Measurements from ENCODE around the gene NAAA. TPM values are rescaled to one million over a fixed set of nuclear protein-coding genes. Genes with fewer than 3 reads are reported as not detected.

NAAA gene
- total and polyA plus RNA-seq, 2 of the 4 experiments (the other 2 are of a cell fraction): 17.6 to 26.4 TPM

DNA sequence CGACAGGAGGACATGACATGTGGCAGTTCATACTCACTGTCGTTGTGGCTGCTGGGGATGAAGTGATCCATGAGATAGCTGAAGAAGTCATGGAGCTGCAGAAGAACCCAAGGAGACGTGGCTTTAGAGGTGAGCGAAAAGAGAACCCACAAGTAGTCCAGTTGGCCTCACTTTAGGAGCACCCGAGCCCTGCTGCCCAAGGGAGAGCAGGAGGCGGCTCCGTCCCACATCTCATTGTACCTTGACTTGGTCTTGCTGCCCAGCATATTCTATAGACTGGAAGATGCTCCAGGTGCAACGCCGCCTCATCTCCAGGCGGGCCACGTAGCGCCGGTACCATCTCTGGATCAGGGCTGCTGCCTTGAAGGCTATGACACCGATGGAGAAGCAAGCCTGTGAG, 49.2 kb downstream of the NAAA start:
- intact Hi-C loops (cut with micrococcal nuclease) (loop anchor here (10.0 kb wide), 1 partner anchor 193 kb away; no protein-coding TSS in a partner anchor), in situ Hi-C loops (cut with MboI; ENCODE audit: low sequenced_read_pairs) (loop anchor here (10.0 kb wide), 1 partner anchor 183 kb away; the partner anchor contains the start of gene ART3), dilution Hi-C loops (cut with HindIII; ENCODE audit: low sequenced_read_pairs, unreplicated experiment) (no loop called here)
- WGBS, 2 experiments (ENCODE audit: extremely low coverage in 2 of 2, insufficient read length in 1 of 2): 74% methylated on average over 6 of the region's 14 CpGs; no CpG with 5 or more reads in 1 of the 2 experiments
- no peak for ATAC-seq (ENCODE audit: low read depth)
- no TSS peak for BruUV-seq (replicated peaks)
- no peaks in the 10 kb centered on the region for H4K20me1 ChIP-seq (ENCODE audit: insufficient read depth, low read length)
- H2BK120ac ChIP-seq (ENCODE audit: low read depth, low read length): no peak overlapping the region
- H3K9me1 ChIP-seq (ENCODE audit: insufficient read depth, low read length): no peaks in the 10 kb centered on the region
- no peak overlapping the region for H4K8ac ChIP-seq (ENCODE audit: low read depth in 2 of 2, low read length in 2 of 2)
- H2BK15ac ChIP-seq (ENCODE audit: low read depth, low read length): no peak overlapping the region
- H3K18ac ChIP-seq (ENCODE audit: low read depth, low read length): no peak overlapping the region
- no peak overlapping the region for H2AK5ac ChIP-seq (ENCODE audit: low read depth, low read length)
- no peak overlapping the region for H4K91ac ChIP-seq (ENCODE audit: insufficient read depth, low read depth, low read length)
- ChIA-PET CTCF (no interaction called here), POLR2A (ENCODE audit: unreplicated experiment) (no interaction called here)
- H2BK20ac ChIP-seq (ENCODE audit: low read depth, low read length): no peak overlapping the region
- no peak overlapping the region for H3K4ac ChIP-seq (ENCODE audit: low read depth, low read length)
- H3K14ac ChIP-seq (replicated peaks; ENCODE audit: low read depth, low read length): no peak overlapping the region
- H3K4me2 ChIP-seq (ENCODE audit: low read depth, low read length): no peak overlapping the region
- H2BK5ac ChIP-seq (ENCODE audit: low read depth, low read length, poor library complexity, severe bottlenecking): no peak overlapping the region
- DNase-seq: no peak
- no peak overlapping the region for H3K56ac ChIP-seq (ENCODE audit: extremely low read depth, insufficient read depth, low read length)
- H3K79me1 ChIP-seq (ENCODE audit: low read depth in 1 of 2, low read length in 2 of 2): no peaks in the 10 kb centered on the region
- H3K27ac ChIP-seq (ENCODE audit: insufficient read depth, low read length): no peak overlapping the region
- peaks cover 30% of the 10 kb centered on the region for H3K27me3 ChIP-seq (ENCODE audit: control insufficient read depth, insufficient read depth, low read length)
- no peak overlapping the region for H4K5ac ChIP-seq (ENCODE audit: low read depth, low read length)
- H3K36me3 ChIP-seq (ENCODE audit: control insufficient read depth, insufficient read depth, low read length): no peaks in the 10 kb centered on the region
- no peak overlapping the region for H3K23ac ChIP-seq (ENCODE audit: low read depth, low read length)
- H3K9ac ChIP-seq (ENCODE audit: low read depth, low read length): no peak overlapping the region
- no peak for TF ChIP-seq CHD1 (IDR thresholded peaks at IDR 0.05; ENCODE audit: low read depth, low read length)
- TF ChIP-seq RAD21 (IDR thresholded peaks at IDR 0.05; ENCODE audit: low read length): no peak
- TF ChIP-seq ELK1 (IDR thresholded peaks at IDR 0.05; ENCODE audit: borderline replicate concordance, low read depth, low read length): no peak
- TF ChIP-seq, protein P1, sequence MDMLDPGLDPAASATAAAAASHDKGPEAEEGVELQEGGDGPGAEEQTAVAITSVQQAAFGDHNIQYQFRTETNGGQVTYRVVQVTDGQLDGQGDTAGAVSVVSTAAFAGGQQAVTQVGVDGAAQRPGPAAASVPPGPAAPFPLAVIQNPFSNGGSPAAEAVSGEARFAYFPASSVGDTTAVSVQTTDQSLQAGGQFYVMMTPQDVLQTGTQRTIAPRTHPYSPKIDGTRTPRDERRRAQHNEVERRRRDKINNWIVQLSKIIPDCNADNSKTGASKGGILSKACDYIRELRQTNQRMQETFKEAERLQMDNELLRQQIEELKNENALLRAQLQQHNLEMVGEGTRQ (IDR thresholded peaks at IDR 0.05; ENCODE audit: low read depth, low read length): no peak
- TF ChIP-seq NFE2L2 (IDR thresholded peaks at IDR 0.05; ENCODE audit: low read depth, low read length): no peak
- no peak overlapping the region for H3K4me3 ChIP-seq (ENCODE audit: insufficient read depth, low read depth, low read length)
- H3K4me1 ChIP-seq (ENCODE audit: control insufficient read depth, insufficient read depth, low read length): no peaks in the 10 kb centered on the region
- no peaks in the 10 kb centered on the region for H3K9me3 ChIP-seq (ENCODE audit: control insufficient read depth, insufficient read depth, low read length)
- H2AK9ac ChIP-seq (replicated peaks; ENCODE audit: low read depth, low read length, poor library complexity): no peak overlapping the region
- H2AFZ ChIP-seq (replicated peaks; ENCODE audit: low read length, poor library complexity): no peak overlapping the region

Data from IMR-90 (cell line).